ENCODE data around the gene KRT16. TPM values are rescaled to one million over a fixed set of nuclear protein-coding genes. Genes with fewer than 3 reads are reported as not detected.

KRT16 gene
- total and polyA plus RNA-seq, 8 donors, result 1.1 to 32.8 (median 1.3) TPM; not detected in 5

GRCh38 chr17:41563607-41564170 lies 48.9 kb downstream of the KRT16 start:
- peaks cover 0 to 65% (median 5%) of the 10 kb centered on the region in 3 donors for H3K27me3 ChIP-seq
- no peaks in the 10 kb centered on the region for H3K36me3 ChIP-seq
- WGBS, 5 donors, result 37 to 46% (median 40%) methylated on average over 3 of the region's 3 CpGs

GRCh38 chr17:41561554-41561953 lies 51.0 kb downstream of the KRT16 start:
- Histone ChIP-seq H3K9me3 (no peaks in the 10 kb centered on the region), H3K4me1 (no peaks in the 10 kb centered on the region), H3K4me3 (no peak overlapping the region), H3K36me3 (no peaks in the 10 kb centered on the region), H3K27me3 (peaks cover 0 to 61% (median 7%) of the 10 kb centered on the region in 3 donors), H3K27ac (no peak overlapping the region)
- 65 to 77% (median 72%) methylated on average over 6 of the region's 6 CpGs for WGBS, 5 donors
- no peak for DNase-seq
- TF ChIP-seq POLR2AphosphoS5 (IDR thresholded peaks at IDR 0.05) (no peak), CTCF (IDR thresholded peaks at IDR 0.05) (no peak), POLR2A (IDR thresholded peaks at IDR 0.05) (no peak), EP300 (IDR thresholded peaks at IDR 0.05) (no peak)
- intact Hi-C loops (cut with DNase I; ENCODE audit: low total_unique reads), result no loop called here

More at GRCh38 chr17:41563607-41564170, 48.9 kb downstream of the KRT16 start:
- TF ChIP-seq POLR2AphosphoS5 (IDR thresholded peaks at IDR 0.05) (no peak), POLR2A (IDR thresholded peaks at IDR 0.05) (no peak), EP300 (IDR thresholded peaks at IDR 0.05) (no peak), CTCF (IDR thresholded peaks at IDR 0.05) (no peak)
- Histone ChIP-seq H3K9me3 (peaks cover 0 to 6% (median 0%) of the 10 kb centered on the region in 4 donors), H3K27ac (no peak overlapping the region), H3K4me1 (no peaks in the 10 kb centered on the region), H3K4me3 (no peak overlapping the region)
- intact Hi-C loops (cut with DNase I; ENCODE audit: low total_unique reads), result no loop called here
- no peak for DNase-seq

Other genes with a start within 250 kb of the KRT16 start
- gene KRT33B, start 243.0 kb downstream of the KRT16 start, total RNA-seq, result not detected
- gene KRT33B, start 243.0 kb downstream of the KRT16 start, polyA plus RNA-seq, result not detected
- gene KRT34, start 230.5 kb downstream of the KRT16 start, total RNA-seq, result not detected
- gene KRT34, start 230.5 kb downstream of the KRT16 start, polyA plus RNA-seq, result under 1 TPM in 1 of 3 donors, not detected in 2; 0.20 TPM
- gene KRT31, start 215.2 kb downstream of the KRT16 start, total RNA-seq, result not detected
- 1 to 10 TPM in 1 of 3 donors, not detected in 2; 3.1 TPM for gene KRT31, start 215.2 kb downstream of the KRT16 start, polyA plus RNA-seq
- not detected for gene KRT37, start 188.2 kb downstream of the KRT16 start, total RNA-seq
- not detected for gene KRT37, start 188.2 kb downstream of the KRT16 start, polyA plus RNA-seq
- gene KRT38, start 171.8 kb downstream of the KRT16 start, total RNA-seq, result not detected
- gene KRT38, start 171.8 kb downstream of the KRT16 start, polyA plus RNA-seq, result not detected
- not detected for gene KRT32, start 145.4 kb downstream of the KRT16 start, total RNA-seq
- gene KRT32, start 145.4 kb downstream of the KRT16 start, polyA plus RNA-seq, result 1 to 10 TPM in 1 of 3 donors, not detected in 2; 1.9 TPM
- not detected for gene KRT35, start 131.6 kb downstream of the KRT16 start, total RNA-seq
- not detected for gene KRT35, start 131.6 kb downstream of the KRT16 start, polyA plus RNA-seq
- not detected for gene KRT36, start 122.9 kb downstream of the KRT16 start, total RNA-seq
- gene KRT36, start 122.9 kb downstream of the KRT16 start, polyA plus RNA-seq, result not detected
- 10 to 100 TPM in 2 of 5 donors, 1 to 10 TPM in 2, not detected in 1; 2.2 to 43.8 (median 11.1) TPM for gene KRT13, start 107.2 kb downstream of the KRT16 start, total RNA-seq
- gene KRT13, start 107.2 kb downstream of the KRT16 start, polyA plus RNA-seq, result over 10,000 TPM in 1 of 3 donors, 10 to 100 TPM in 1, 1 to 10 TPM in 1; 1.1 to 12,460 (median 41.1) TPM
- gene KRT15, start 93.9 kb downstream of the KRT16 start, total RNA-seq, result 1 to 10 TPM in 4 of 5 donors, not detected in 1; 1.6 to 9.4 (median 2.4) TPM
- 1,000 to 10,000 TPM in 1 of 3 donors, 1 to 10 TPM in 2; 1.4 to 3,416 (median 4.7) TPM for gene KRT15, start 93.9 kb downstream of the KRT16 start, polyA plus RNA-seq
- 1,000 to 10,000 TPM in 1 of 5 donors, 100 to 1,000 TPM in 4; 218 to 2,364 (median 659) TPM for gene KRT19, start 84.5 kb downstream of the KRT16 start, total RNA-seq
- gene KRT19, start 84.5 kb downstream of the KRT16 start, polyA plus RNA-seq, result 1,000 to 10,000 TPM in 1 of 3 donors, 100 to 1,000 TPM in 2; 431 to 1,737 (median 761) TPM
- gene KRT9, start 40.7 kb downstream of the KRT16 start, total RNA-seq, result not detected
- gene KRT9, start 40.7 kb downstream of the KRT16 start, polyA plus RNA-seq, result not detected
- gene KRT14, start 25.9 kb downstream of the KRT16 start, total RNA-seq, result 1 to 10 TPM in 1 of 5 donors, not detected in 4; 1.3 TPM
- 100 to 1,000 TPM in 1 of 3 donors, 1 to 10 TPM in 1, not detected in 1; 2.4 to 164 TPM for gene KRT14, start 25.9 kb downstream of the KRT16 start, polyA plus RNA-seq
- 10 to 100 TPM in 2 of 5 donors, 1 to 10 TPM in 2, not detected in 1; 1.6 to 13.6 (median 8.1) TPM for gene KRT17, start 11.8 kb upstream of the KRT16 start, total RNA-seq
- gene KRT17, start 11.8 kb upstream of the KRT16 start, polyA plus RNA-seq, result 10 to 100 TPM in 1 of 3 donors, 1 to 10 TPM in 2; 2.0 to 14.2 (median 6.0) TPM
- gene EIF1, start 76.1 kb upstream of the KRT16 start, total RNA-seq, result 100 to 1,000 TPM in 3 of 5 donors, 10 to 100 TPM in 2; 62.4 to 255 (median 187) TPM
- 100 to 1,000 TPM; 333 to 972 (median 834) TPM for gene EIF1, start 76.1 kb upstream of the KRT16 start, polyA plus RNA-seq
- 10 to 100 TPM in 1 of 5 donors, not detected in 4; 32.7 TPM for gene GAST, start 99.6 kb upstream of the KRT16 start, total RNA-seq
- gene GAST, start 99.6 kb upstream of the KRT16 start, polyA plus RNA-seq, result 1 to 10 TPM in 1 of 3 donors, not detected in 2; 1.3 TPM
- gene HAP1, start 121.9 kb upstream of the KRT16 start, total RNA-seq, result under 1 TPM in 1 of 5 donors, not detected in 4; 0.55 TPM
- under 1 TPM; 0.31 to 0.85 (median 0.44) TPM for gene HAP1, start 121.9 kb upstream of the KRT16 start, polyA plus RNA-seq
- 100 to 1,000 TPM in 1 of 5 donors, 10 to 100 TPM in 4; 59.5 to 248 (median 84.8) TPM for gene JUP, start 173.9 kb upstream of the KRT16 start, total RNA-seq
- 100 to 1,000 TPM in 2 of 3 donors, 10 to 100 TPM in 1; 85.7 to 163 (median 154) TPM for gene JUP, start 173.9 kb upstream of the KRT16 start, polyA plus RNA-seq
- gene P3H4, start 199.2 kb upstream of the KRT16 start, total RNA-seq, result 10 to 100 TPM in 3 of 5 donors, 1 to 10 TPM in 2; 4.0 to 64.6 (median 11.4) TPM
- gene P3H4, start 199.2 kb upstream of the KRT16 start, polyA plus RNA-seq, result 1 to 10 TPM; 4.7 to 7.3 (median 6.3) TPM
- gene FKBP10, start 200.2 kb upstream of the KRT16 start, total RNA-seq, result 10 to 100 TPM in 3 of 5 donors, 1 to 10 TPM in 2; 4.6 to 45.3 (median 20.1) TPM
- 10 to 100 TPM in 2 of 3 donors, 1 to 10 TPM in 1; 8.9 to 17.0 (median 12.8) TPM for gene FKBP10, start 200.2 kb upstream of the KRT16 start, polyA plus RNA-seq
- gene NT5C3B, start 223.5 kb upstream of the KRT16 start, total RNA-seq, result 10 to 100 TPM in 4 of 5 donors, 1 to 10 TPM in 1; 9.8 to 79.5 (median 31.4) TPM
- 10 to 100 TPM; 70.6 to 80.7 (median 77.0) TPM for gene NT5C3B, start 223.5 kb upstream of the KRT16 start, polyA plus RNA-seq
- 1 to 10 TPM in 1 of 5 donors, not detected in 4; 1.1 TPM for gene KLHL10, start 225.1 kb upstream of the KRT16 start, total RNA-seq
- under 1 TPM in 1 of 3 donors, not detected in 2; 0.23 TPM for gene KLHL10, start 225.1 kb upstream of the KRT16 start, polyA plus RNA-seq

All from stomach (tissue), 9 donors.